Activated naive CD4-positive, alpha-beta T cell treated with anti-CD3 and anti-CD28 coated beads, Interleukin-2, amount 10 ng/mL, durations not matched to agents 7 days and 5 days (primary cell): ENCODE results near the gene JDP2.

ENCODE experiments used
- CTCF ChIA-PET: fragments of 350-600 bp; sonication (Branson Sonifier 250); formaldehyde crosslinking; loops from one replicate; lab custom pipeline; 2021; ENCODE audit warnings: antibody characterized with exemption; lab: Charles Lee
- DNase-seq: peaks from one replicate; pipeline ENCODE4 v3.0.0-alpha.2; 2020
- H3K27ac Mint-ChIP-seq: one replicate; pipeline ENCODE4 v1.8.0; 2021; ENCODE audit warnings: mild to moderate bottlenecking, moderate library complexity, mixed read lengths
- H3K27me3 Mint-ChIP-seq: one replicate; pipeline ENCODE4 v1.8.0; 2021; ENCODE audit warnings: mild to moderate bottlenecking, mixed read lengths
- H3K36me3 Mint-ChIP-seq: one replicate; pipeline ENCODE4 v1.8.0; 2021; ENCODE audit warnings: mixed read lengths
- H3K4me1 Mint-ChIP-seq: one replicate; pipeline ENCODE4 v1.8.0; 2021; ENCODE audit warnings: mixed read lengths
- H3K4me3 Mint-ChIP-seq: one replicate; pipeline ENCODE4 v1.8.0; 2021; ENCODE audit warnings: mild to moderate bottlenecking, moderate library complexity, mixed read lengths
- H3K9me3 Mint-ChIP-seq: one replicate; pipeline ENCODE4 v1.8.0; 2021; ENCODE audit warnings: mixed read lengths

Gene JDP2

DNA sequence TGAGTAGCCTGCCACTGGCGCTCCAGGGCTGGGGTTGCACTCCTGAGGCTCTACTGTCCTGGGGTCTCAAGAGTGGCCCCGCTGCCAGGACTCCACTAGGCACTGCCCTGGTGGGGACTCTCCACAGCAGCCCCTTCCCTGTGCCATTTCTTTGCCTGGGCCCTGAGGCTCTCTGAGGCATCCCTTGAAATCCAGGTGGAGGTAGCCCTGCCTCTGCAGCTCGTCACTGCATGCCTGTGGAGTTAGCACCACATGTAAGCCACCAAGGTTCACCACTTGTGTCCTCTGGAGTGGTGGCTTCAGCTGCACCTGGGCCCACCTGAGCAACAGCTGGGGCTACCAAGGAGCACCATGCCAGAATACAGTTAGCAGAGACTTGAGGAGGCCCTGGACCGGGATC, 54.5 kb downstream of the JDP2 start:
- Mint-ChIP-seq H3K27me3 (peaks cover 24% of the 10 kb centered on the region), H3K4me3 (no peak overlapping the region), H3K9me3 (no peaks in the 10 kb centered on the region), H3K36me3 (no peaks in the 10 kb centered on the region), H3K4me1 (peaks cover 14% of the 10 kb centered on the region), H3K27ac (no peak overlapping the region)
- CTCF ChIA-PET = no interaction called here
- DNase-seq = no peak

GRCh38 chr14:75484711-75485429, 57.0 kb downstream of the JDP2 start:
- peaks cover 10% of the 10 kb centered on the region for H3K27me3 Mint-ChIP-seq
- H3K9me3 Mint-ChIP-seq = no peaks in the 10 kb centered on the region
- no peak overlapping the region for H3K27ac Mint-ChIP-seq
- H3K36me3 Mint-ChIP-seq = no peaks in the 10 kb centered on the region
- H3K4me1 Mint-ChIP-seq = peaks cover 34% of the 10 kb centered on the region
- CTCF ChIA-PET = interaction anchor here (1.0 to 1.1 kb wide), 2 partner anchors 18 to 92 kb away, joined by 3 read pairs; no protein-coding TSS in a partner anchor
- H3K4me3 Mint-ChIP-seq = no peak overlapping the region
- no peak for DNase-seq

- CTCF ChIA-PET = interaction anchor here (0.8 to 5.0 kb wide), 5 partner anchors 9 to 180 kb away, joined by 3 to 79 read pairs (median 4); no protein-coding TSS in a partner anchor
- no peaks in the 10 kb centered on the region for H3K36me3 Mint-ChIP-seq
- peaks cover 38% of the 10 kb centered on the region for H3K4me1 Mint-ChIP-seq
- no peak overlapping the region for H3K27ac Mint-ChIP-seq
- no peak for DNase-seq
- H3K9me3 Mint-ChIP-seq = peaks cover 3% of the 10 kb centered on the region
- H3K4me3 Mint-ChIP-seq = no peak overlapping the region
- H3K27me3 Mint-ChIP-seq = peaks cover 4% of the 10 kb centered on the region
Measured at GRCh38 chr14:75486318-75486717, 58.5 kb downstream of the JDP2 start.

DNA sequence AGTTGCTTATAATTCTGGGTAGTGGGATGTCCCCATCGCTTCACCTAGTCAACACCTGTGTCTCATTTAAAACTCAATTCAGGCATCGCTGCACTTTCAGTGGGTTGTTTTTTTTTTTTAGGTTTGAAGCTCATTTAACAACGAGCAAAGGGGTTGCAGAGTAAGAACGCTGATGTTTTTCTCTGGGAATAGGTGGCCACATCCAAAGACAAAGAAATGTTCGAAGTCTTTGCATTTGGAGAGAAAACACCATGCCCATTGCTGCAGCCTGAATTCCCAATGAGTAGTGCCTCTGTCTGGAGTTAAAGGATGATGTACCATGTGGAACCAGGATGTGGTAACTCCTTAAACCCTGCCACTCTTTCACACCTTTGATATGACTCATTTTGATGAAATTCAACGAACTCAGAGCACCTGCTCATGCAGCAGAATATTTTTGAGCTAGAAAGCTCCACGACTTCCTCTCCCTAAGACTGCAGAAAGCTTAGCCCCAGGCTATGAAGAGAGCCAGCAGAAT, 59.4 kb downstream of the JDP2 start:
- Mint-ChIP-seq H3K36me3 (no peaks in the 10 kb centered on the region), H3K27ac (peak overlapping the region; percentile 43), H3K4me1 (peaks cover 38% of the 10 kb centered on the region), H3K4me3 (no peak overlapping the region), H3K27me3 (peaks cover 4% of the 10 kb centered on the region), H3K9me3 (peaks cover 3% of the 10 kb centered on the region)
- CTCF ChIA-PET = interaction anchor here (0.6 to 5.0 kb wide), 20 partner anchors 8 to 360 kb away, joined by 3 to 79 read pairs (median 4); partner anchors contain the start of genes BATF, ERG28 and NEK9
- peak; percentile 27 for DNase-seq

- Mint-ChIP-seq H3K27me3 (peaks cover 4% of the 10 kb centered on the region), H3K9me3 (peaks cover 3% of the 10 kb centered on the region), H3K27ac (peak overlapping the region; percentile 6), H3K4me3 (no peak overlapping the region), H3K36me3 (no peaks in the 10 kb centered on the region), H3K4me1 (peaks cover 38% of the 10 kb centered on the region)
- no peak for DNase-seq
- CTCF ChIA-PET = interaction anchor here (1.0 to 5.0 kb wide), 17 partner anchors 8 to 183 kb away, joined by 3 to 79 read pairs (median 6); partner anchors contain the start of gene BATF
Measured at GRCh38 chr14:75489480-75489837, 61.6 kb downstream of the JDP2 start.

- Mint-ChIP-seq H3K36me3 (no peaks in the 10 kb centered on the region), H3K27ac (no peak overlapping the region), H3K9me3 (peaks cover 3% of the 10 kb centered on the region), H3K4me1 (peaks cover 33% of the 10 kb centered on the region), H3K27me3 (no peaks in the 10 kb centered on the region), H3K4me3 (no peak overlapping the region)
- CTCF ChIA-PET = interaction anchor here (1.1 to 1.6 kb wide), 4 partner anchors 24 to 185 kb away, joined by 3 to 7 read pairs (median 4); no protein-coding TSS in a partner anchor
- no peak for DNase-seq
Measured at GRCh38 chr14:75491376-75491978, 63.7 kb downstream of the JDP2 start.

- no peak overlapping the region for H3K27ac Mint-ChIP-seq
- peaks cover 32% of the 10 kb centered on the region for H3K4me1 Mint-ChIP-seq
- H3K36me3 Mint-ChIP-seq = no peaks in the 10 kb centered on the region
Measured at GRCh38 chr14:75492832-75493591, 65.2 kb downstream of the JDP2 start.

DNA sequence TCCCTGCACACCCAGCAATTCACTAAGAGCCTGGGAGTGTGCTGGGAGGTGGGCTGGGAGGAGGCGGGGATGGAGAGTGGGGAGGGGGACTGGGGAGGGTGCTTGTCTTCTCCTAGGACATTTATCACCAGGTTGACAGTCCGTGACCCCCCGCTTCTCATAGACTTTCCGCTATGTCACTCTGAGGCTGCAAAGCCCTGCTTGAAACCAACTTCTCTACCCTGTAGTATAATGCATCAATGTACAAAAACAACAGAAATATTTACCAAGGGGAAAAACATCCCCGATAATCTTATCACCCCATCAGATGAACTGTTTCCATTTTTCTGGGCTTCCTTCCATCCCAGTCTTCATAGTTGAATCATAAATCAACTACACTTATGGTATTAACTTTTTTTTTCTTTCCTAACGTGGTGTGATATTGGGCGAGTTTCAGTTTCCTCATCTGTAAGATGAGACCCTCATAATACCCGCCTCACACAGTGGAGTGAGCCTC, 65.8 kb downstream of the JDP2 start:
- Mint-ChIP-seq H3K9me3 (peaks cover 3% of the 10 kb centered on the region), H3K4me1 (peaks cover 26% of the 10 kb centered on the region), H3K27ac (no peak overlapping the region), H3K4me3 (no peak overlapping the region), H3K27me3 (peaks cover 4% of the 10 kb centered on the region), H3K36me3 (no peaks in the 10 kb centered on the region)
- no peak for DNase-seq
- CTCF ChIA-PET = no interaction called here

More at GRCh38 chr14:75492832-75493591, 65.2 kb downstream of the JDP2 start:
- no peak overlapping the region for H3K4me3 Mint-ChIP-seq
- H3K27me3 Mint-ChIP-seq = peaks cover 4% of the 10 kb centered on the region
- CTCF ChIA-PET = interaction anchor here (0.5 to 1.2 kb wide), 2 partner anchors 163 to 187 kb away, joined by 3 read pairs; no protein-coding TSS in a partner anchor
- no peak for DNase-seq
- H3K9me3 Mint-ChIP-seq = peaks cover 3% of the 10 kb centered on the region

- CTCF ChIA-PET = interaction anchor here (0.8 to 2.1 kb wide), 8 partner anchors 21 to 189 kb away, joined by 3 to 14 read pairs (median 4); no protein-coding TSS in a partner anchor
- Mint-ChIP-seq H3K4me1 (peaks cover 13% of the 10 kb centered on the region), H3K9me3 (peaks cover 3% of the 10 kb centered on the region), H3K36me3 (no peaks in the 10 kb centered on the region), H3K27ac (no peak overlapping the region), H3K4me3 (no peak overlapping the region), H3K27me3 (peaks cover 4% of the 10 kb centered on the region)
- DNase-seq = no peak
Measured at GRCh38 chr14:75494896-75495295, 67.1 kb downstream of the JDP2 start.

- no peak for DNase-seq
- Mint-ChIP-seq H3K4me3 (no peak overlapping the region), H3K27ac (no peak overlapping the region)
Measured at GRCh38 chr14:75495399-75495798, 67.6 kb downstream of the JDP2 start.

GRCh38 chr14:75495882-75496281, 68.1 kb downstream of the JDP2 start:
- H3K27ac Mint-ChIP-seq = no peak overlapping the region
- H3K4me3 Mint-ChIP-seq = no peak overlapping the region
- no peak for DNase-seq
- CTCF ChIA-PET = interaction anchor here (0.6 to 2.1 kb wide), 7 partner anchors 9 to 161 kb away, joined by 3 to 14 read pairs (median 5); no protein-coding TSS in a partner anchor
- no peaks in the 10 kb centered on the region for H3K36me3 Mint-ChIP-seq
- H3K9me3 Mint-ChIP-seq = no peaks in the 10 kb centered on the region
- peaks cover 4% of the 10 kb centered on the region for H3K27me3 Mint-ChIP-seq
- peaks cover 10% of the 10 kb centered on the region for H3K4me1 Mint-ChIP-seq

More at GRCh38 chr14:75495399-75495798, 67.6 kb downstream of the JDP2 start:
- CTCF ChIA-PET = interaction anchor here (0.6 to 2.1 kb wide), 9 partner anchors 9 to 161 kb away, joined by 3 to 14 read pairs (median 3); no protein-coding TSS in a partner anchor
- H3K27me3 Mint-ChIP-seq = peaks cover 4% of the 10 kb centered on the region
- H3K4me1 Mint-ChIP-seq = peaks cover 13% of the 10 kb centered on the region
- H3K36me3 Mint-ChIP-seq = no peaks in the 10 kb centered on the region
- peaks cover 3% of the 10 kb centered on the region for H3K9me3 Mint-ChIP-seq

DNA sequence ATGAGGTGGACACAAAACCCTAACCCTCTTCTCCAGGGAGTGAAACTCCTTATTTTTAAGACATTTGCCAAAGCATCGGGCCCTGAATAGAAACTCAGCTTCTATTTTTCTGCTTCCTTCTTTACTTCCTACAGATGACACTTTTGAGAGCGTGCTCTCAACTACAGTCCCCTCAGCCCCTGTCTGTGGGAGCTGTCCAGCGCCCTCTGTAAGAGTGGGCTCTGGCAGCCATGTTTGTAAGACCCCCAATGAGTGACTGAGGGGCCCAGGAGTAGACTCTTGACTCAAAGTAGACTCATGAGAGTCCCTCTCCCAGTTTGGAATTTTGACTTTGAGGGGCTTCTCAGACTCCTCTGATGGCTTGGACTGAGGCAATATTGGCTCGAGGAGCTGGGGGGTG, 68.9 kb downstream of the JDP2 start:
- H3K4me1 Mint-ChIP-seq = peaks cover 10% of the 10 kb centered on the region
- H3K27me3 Mint-ChIP-seq = peaks cover 4% of the 10 kb centered on the region
- no peak for DNase-seq
- H3K4me3 Mint-ChIP-seq = no peak overlapping the region
- no peaks in the 10 kb centered on the region for H3K36me3 Mint-ChIP-seq
- CTCF ChIA-PET = interaction anchor here (0.8 to 2.1 kb wide), 5 partner anchors 9 to 175 kb away, joined by 3 to 14 read pairs (median 3); no protein-coding TSS in a partner anchor
- H3K27ac Mint-ChIP-seq = no peak overlapping the region
- no peaks in the 10 kb centered on the region for H3K9me3 Mint-ChIP-seq

GRCh38 chr14:75497191-75497590, 69.4 kb downstream of the JDP2 start:
- CTCF ChIA-PET = interaction anchor here (0.8 to 1.9 kb wide), 4 partner anchors 9 to 175 kb away, joined by 3 to 13 read pairs (median 3); no protein-coding TSS in a partner anchor
- DNase-seq = no peak
- Mint-ChIP-seq H3K27ac (no peak overlapping the region), H3K9me3 (no peaks in the 10 kb centered on the region), H3K36me3 (no peaks in the 10 kb centered on the region), H3K27me3 (peaks cover 4% of the 10 kb centered on the region), H3K4me3 (no peak overlapping the region), H3K4me1 (peaks cover 10% of the 10 kb centered on the region)
